ENCODE results near the gene NAALAD2.
"Not testable (repeated sequence)": the region's sequence is repeated elsewhere in the genome, so short reads cannot be mapped to it uniquely, and the experiment has no call there.

The NAALAD2 gene

GRCh38 chr11:90134478-90135003, at the start of gene NAALAD2:
NAALAD2 (plus strand) TSS chr11:90134663; CDS start chr11:90134759, 96 bp downstream.
- DNase-seq (ENCODE audit: low read depth) = no peak

GRCh38 chr11:90085650-90086049, 48.8 kb upstream of the NAALAD2 start, which contains the start of gene UBTFL1:
UBTFL1 (plus strand) TSS chr11:90085950; CDS start chr11:90085950, 0 bp downstream.
- not testable (repeated sequence) for DNase-seq (ENCODE audit: low read depth)

- not testable (repeated sequence) for DNase-seq (ENCODE audit: low read depth)
Measured at GRCh38 chr11:90088731-90089130, 45.7 kb upstream of the NAALAD2 start.

- DNase-seq (ENCODE audit: low read depth) = not testable (repeated sequence)
Measured at GRCh38 chr11:90095230-90095924, 39.1 kb upstream of the NAALAD2 start.

DNA sequence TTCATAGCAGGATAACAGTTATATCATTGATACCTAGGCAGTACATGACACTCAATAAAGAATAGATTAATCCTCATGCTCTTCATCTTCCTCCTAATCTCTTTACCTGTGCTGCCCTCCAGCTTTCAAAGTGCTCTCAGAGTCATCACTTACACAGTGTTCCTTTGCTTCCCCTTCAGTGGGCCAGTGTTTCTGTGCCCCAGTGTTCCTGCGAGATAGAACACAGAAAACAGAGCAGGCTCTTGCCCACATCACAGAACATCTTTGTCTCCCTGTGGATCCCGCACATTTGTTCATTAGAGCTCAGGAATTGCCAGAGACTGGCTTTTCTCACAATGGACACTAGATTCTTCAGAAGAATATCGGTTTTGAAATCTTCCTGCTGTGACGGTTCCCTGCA, 36.2 kb upstream of the NAALAD2 start:
- DNase-seq (ENCODE audit: low read depth) = not testable (repeated sequence)

GRCh38 chr11:90100431-90100830, 34.0 kb upstream of the NAALAD2 start:
- DNase-seq (ENCODE audit: low read depth) = no peak

DNA sequence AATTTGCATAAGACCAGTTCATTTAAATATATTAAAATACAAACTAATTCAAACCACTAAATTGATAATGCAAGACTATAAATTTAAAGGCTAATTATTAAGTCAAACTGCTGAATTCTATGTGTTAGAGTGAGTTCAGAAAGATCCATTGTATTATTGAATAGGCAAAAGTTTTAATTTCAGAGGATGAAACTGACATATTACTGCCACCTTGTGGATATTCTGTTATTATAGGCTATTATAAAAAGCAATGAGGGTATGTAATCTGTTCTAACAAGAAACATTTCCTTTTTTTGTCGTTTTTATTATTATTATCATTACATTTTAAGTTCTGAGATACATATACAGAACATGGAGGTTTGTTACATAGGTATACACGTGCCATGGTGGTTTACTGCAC, 20.9 kb upstream of the NAALAD2 start:
- no peak for DNase-seq (ENCODE audit: low read depth)

- no peak for DNase-seq (ENCODE audit: low read depth)
Measured at GRCh38 chr11:90120191-90120590, 14.3 kb upstream of the NAALAD2 start.

DNA sequence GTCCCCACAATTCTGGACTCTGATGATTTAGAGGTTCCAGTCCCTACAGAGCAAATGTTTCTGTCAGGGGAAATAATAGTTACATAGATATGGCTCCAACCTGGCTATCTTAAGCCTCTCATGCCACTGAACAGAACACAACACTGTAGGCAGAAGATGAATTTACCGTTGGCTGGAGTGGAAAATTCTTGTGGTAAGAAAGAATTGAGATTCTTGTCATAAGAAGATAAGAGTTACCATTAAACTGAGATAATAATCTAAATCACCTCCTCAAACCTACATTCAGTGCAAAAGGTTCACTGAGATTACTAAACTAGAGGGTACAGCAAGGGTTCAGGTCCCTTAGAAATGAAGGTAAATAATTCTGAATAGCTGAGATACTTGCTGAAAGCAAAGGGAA, 10.1 kb upstream of the NAALAD2 start:
- no peak for DNase-seq (ENCODE audit: low read depth)

DNA sequence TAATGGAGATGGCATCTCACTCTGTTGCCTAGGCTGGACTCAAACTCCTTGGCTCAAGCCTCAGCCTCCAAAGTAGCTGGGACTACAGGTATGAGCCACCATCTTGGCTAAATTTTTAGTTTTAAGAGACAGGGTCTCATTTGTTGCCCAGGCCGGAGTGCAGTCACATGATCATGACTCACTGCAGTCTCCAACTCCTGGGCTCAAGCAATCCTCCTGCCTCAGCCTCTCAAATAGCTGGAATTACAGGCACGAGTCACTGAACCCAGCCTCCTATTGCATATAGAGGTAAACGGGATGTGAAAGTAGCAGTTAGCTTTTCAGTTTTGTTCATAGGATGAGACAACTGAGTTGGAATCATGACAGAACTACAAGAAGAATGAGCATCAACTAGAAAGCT, 9.5 kb upstream of the NAALAD2 start:
- DNase-seq (ENCODE audit: low read depth) = no peak

DNA sequence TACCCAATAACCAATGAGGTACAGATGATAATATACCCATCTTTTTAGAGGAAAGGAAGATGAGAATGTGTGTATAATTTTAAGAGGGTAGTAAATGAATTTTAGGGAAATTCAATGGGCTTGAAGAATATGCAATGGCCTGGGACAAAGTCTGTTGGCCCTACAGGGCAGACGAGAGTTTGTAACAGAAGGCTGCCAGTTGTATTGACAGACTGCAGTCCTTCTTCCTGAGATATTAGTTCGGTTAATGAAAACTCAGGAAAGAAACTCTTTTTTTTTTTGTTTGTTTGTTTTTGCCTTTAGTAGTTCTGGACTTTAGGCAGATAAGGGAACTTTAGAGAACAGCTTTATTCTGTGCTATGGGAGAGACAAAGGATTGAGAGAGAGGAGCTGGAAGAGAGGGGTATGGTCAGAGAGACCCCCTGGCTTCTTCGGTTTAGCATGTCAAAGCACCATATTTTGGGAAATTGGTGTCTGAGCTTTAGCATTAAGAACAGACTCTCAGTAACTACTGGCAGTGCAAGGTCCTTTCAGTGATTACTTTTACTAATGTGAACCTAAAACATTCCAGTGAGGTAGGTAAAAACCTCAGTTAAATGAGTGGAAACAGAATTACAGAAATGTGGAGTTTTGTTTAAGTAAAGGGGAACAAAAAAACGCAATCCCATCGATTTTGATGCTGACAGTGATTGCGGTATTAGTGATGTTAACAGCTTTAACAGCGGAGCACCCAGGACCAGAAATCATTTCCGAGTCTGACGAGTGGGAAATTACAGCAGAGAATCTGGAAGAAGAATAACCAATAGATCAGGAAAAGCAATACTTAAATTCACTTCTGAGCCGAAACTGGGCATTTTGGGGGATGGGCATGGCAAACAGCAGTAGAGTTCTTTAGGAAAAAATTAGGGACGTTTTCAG, 644 bp upstream of the NAALAD2 start:
- no peak for DNase-seq (ENCODE audit: low read depth)

GRCh38 chr11:90135016-90135415, 553 bp downstream of the NAALAD2 start:
- DNase-seq (ENCODE audit: low read depth) = no peak

GRCh38 chr11:90148900-90149299, 14.4 kb downstream of the NAALAD2 start:
- no peak for DNase-seq (ENCODE audit: low read depth)

- not testable (repeated sequence) for DNase-seq (ENCODE audit: low read depth)
Measured at GRCh38 chr11:90166982-90167573, 32.6 kb downstream of the NAALAD2 start.

DNA sequence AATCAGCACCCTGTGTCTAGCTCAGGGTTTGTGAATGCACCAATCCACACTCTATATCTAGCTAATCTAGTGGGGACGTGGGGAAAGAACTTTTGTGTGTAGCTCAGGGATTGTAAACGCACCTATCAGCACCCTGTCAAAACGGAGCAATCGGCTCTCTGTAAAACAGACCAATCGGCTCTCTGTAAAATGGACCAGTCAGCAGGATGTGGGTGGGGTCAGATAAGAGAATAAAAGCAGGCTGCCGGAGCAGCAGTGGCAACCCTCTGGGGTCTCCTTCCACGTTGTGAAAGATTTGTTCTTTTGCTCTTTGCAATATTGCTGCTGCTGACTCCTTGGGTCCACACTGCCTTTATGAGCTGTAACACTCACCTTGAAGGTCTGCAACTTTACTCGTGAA, 33.2 kb downstream of the NAALAD2 start:
- DNase-seq (ENCODE audit: low read depth) = not testable (repeated sequence)

DNA sequence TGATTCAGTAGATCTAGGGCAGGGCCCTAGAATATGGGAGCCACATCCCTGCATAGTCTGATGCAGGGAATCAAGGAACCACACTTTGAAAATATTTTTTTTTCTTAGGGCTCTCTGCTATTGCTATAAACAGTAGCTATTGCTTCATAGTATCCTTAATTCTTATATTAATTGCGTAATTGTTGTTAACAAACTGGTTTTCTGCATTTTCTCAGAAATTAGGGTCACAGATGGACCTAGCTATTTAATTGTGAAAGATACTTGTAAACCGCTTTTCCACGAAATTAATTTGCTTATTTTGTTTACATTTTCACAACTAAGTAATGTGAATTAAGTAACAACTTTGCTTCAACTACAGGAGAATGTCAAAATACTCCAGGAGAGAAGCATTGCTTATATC, 34.1 kb downstream of the NAALAD2 start:
- no peak for DNase-seq (ENCODE audit: low read depth)

GRCh38 chr11:90171359-90171758, 36.9 kb downstream of the NAALAD2 start:
- DNase-seq (ENCODE audit: low read depth) = no peak

- no peak for DNase-seq (ENCODE audit: low read depth)
Measured at GRCh38 chr11:90176069-90176468, 41.6 kb downstream of the NAALAD2 start.

- DNase-seq (ENCODE audit: low read depth) = no peak
Measured at GRCh38 chr11:90178751-90179150, 44.3 kb downstream of the NAALAD2 start.

DNA sequence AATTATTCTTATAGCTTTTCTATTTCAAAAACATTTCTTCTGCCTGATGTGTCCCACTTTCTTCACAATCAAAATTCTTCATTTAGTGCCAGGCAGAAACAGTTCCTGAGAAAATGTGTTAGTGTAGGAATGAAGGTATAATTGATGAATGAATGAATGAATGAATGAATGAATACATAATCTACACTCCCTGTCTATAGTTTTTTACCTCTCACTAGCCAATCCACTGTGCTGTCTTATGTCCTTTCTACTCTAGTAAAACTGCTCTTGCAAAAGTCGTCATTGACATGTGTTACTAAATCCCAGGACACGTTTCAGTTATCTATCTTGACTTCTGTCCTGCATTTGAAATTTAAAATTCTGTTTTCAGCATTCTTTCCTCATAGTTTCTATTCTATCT, 45.5 kb downstream of the NAALAD2 start:
- no peak for DNase-seq (ENCODE audit: low read depth)

- no peak for DNase-seq (ENCODE audit: low read depth)
Measured at GRCh38 chr11:90187839-90188238, 53.4 kb downstream of the NAALAD2 start.

DNA sequence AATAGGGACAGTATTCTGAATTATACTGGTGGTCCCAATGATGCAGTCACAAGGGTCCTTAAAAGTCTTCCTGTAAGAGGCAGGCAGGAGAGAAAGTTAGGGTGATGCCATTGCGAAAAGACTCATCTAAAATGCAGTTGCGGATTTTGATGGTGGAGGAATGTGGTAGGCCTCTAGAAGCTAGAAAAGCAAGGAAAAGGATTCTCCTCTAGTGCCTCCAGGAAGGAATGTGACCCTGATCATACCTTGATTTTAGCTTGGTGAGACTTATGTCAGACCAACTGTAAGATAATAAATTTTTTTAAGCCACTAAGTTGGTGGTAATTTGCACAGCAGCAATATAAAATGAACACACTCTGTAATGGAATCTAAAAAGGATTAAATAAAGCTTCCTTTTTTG, 54.5 kb downstream of the NAALAD2 start:
- no peak for DNase-seq (ENCODE audit: low read depth)

All from activated T-cell treated with anti-CD3 and anti-CD28 coated beads for 1 hour (primary cell).